BE2C (cell line): ENCODE measurements around the gene OR2A5.

Experiments
- DNase-seq: peaks from one replicate; pipeline ENCODE4 v3.0.0-alpha.2; 2020
- H3K27me3 ChIP-seq: fragments of 250-450 bp; sonication (Bioruptor Pico); 2 replicates; pipeline ENCODE4 v1.5.1; 2020; ENCODE audit warnings: mild to moderate bottlenecking
- H3K36me3 ChIP-seq: fragments of 250-450 bp; sonication (Bioruptor Pico); 2 replicates; pipeline ENCODE4 v1.5.1; 2020; ENCODE audit warnings: mild to moderate bottlenecking
- H3K4me1 ChIP-seq: fragments of 250-450 bp; sonication (Bioruptor Pico); 2 replicates; pipeline ENCODE4 v1.5.1; 2020
- H3K4me3 ChIP-seq: 2 replicates; pipeline ENCODE4 v1.5.1; 2011; ENCODE audit warnings: low read depth, low read length
- H3K9me3 ChIP-seq: fragments of 250-450 bp; sonication (Bioruptor Pico); 2 replicates; pipeline ENCODE4 v1.5.1; 2020
- CTCF ChIP-seq: IDR thresholded peaks from 2 replicates; pipeline ENCODE4 v1.5.1; 2012; ENCODE audit warnings: mild to moderate bottlenecking, low read depth, low read length

OR2A5 gene

GRCh38 chr7:144027974-144028373, 20.8 kb upstream of the OR2A5 start:
- TF ChIP-seq CTCF = no peak
- H3K9me3 ChIP-seq = no peaks in the 10 kb centered on the region
- no peak overlapping the region for H3K4me3 ChIP-seq
- H3K36me3 ChIP-seq = no peaks in the 10 kb centered on the region
- no peaks in the 10 kb centered on the region; the same call in 1 of the 2 replicates for H3K27me3 ChIP-seq
- H3K4me1 ChIP-seq = no peaks in the 10 kb centered on the region
- no peak for DNase-seq

GRCh38 chr7:144028547-144028946, 20.2 kb upstream of the OR2A5 start:
- DNase-seq = no peak
- TF ChIP-seq CTCF = no peak
- H3K4me1 ChIP-seq = no peaks in the 10 kb centered on the region
- H3K36me3 ChIP-seq = no peaks in the 10 kb centered on the region
- no peaks in the 10 kb centered on the region; the same call in 1 of the 2 replicates for H3K27me3 ChIP-seq
- no peak overlapping the region for H3K4me3 ChIP-seq
- no peaks in the 10 kb centered on the region for H3K9me3 ChIP-seq

GRCh38 chr7:144032516-144032915, 16.2 kb upstream of the OR2A5 start:
- TF ChIP-seq CTCF = no peak
- Histone ChIP-seq H3K36me3 (no peaks in the 10 kb centered on the region), H3K4me3 (no peak overlapping the region), H3K4me1 (no peaks in the 10 kb centered on the region), H3K27me3 (no peaks in the 10 kb centered on the region), H3K9me3 (no peaks in the 10 kb centered on the region)
- DNase-seq = no peak

- TF ChIP-seq CTCF = no peak
- H3K4me3 ChIP-seq = no peak overlapping the region
- no peaks in the 10 kb centered on the region for H3K9me3 ChIP-seq
- no peaks in the 10 kb centered on the region for H3K36me3 ChIP-seq
- no peak for DNase-seq
- H3K4me1 ChIP-seq = no peaks in the 10 kb centered on the region
- no peaks in the 10 kb centered on the region for H3K27me3 ChIP-seq
These were observed 15.6 kb upstream of the OR2A5 start for GRCh38 chr7:144032985-144033709.

- Histone ChIP-seq H3K4me1 (no peaks in the 10 kb centered on the region), H3K4me3 (no peak overlapping the region), H3K36me3 (no peaks in the 10 kb centered on the region), H3K9me3 (no peaks in the 10 kb centered on the region), H3K27me3 (no peaks in the 10 kb centered on the region)
- no peak for DNase-seq
- no peak for TF ChIP-seq CTCF
These were observed 13.4 kb upstream of the OR2A5 start for GRCh38 chr7:144035385-144035784.

GRCh38 chr7:144036302-144036885, 12.4 kb upstream of the OR2A5 start:
- H3K36me3 ChIP-seq = no peaks in the 10 kb centered on the region
- no peak for TF ChIP-seq CTCF
- H3K27me3 ChIP-seq = no peaks in the 10 kb centered on the region
- DNase-seq = no peak
- H3K4me1 ChIP-seq = no peaks in the 10 kb centered on the region
- no peak overlapping the region for H3K4me3 ChIP-seq
- no peaks in the 10 kb centered on the region for H3K9me3 ChIP-seq
